ENCODE results near the gene ERP29. TPM values are rescaled to one million over a fixed set of nuclear protein-coding genes. Genes with fewer than 3 reads are reported as not detected.

ERP29 gene
- total RNA-seq, 1 donor from 2014 or later, result 144 TPM

- Mint-ChIP-seq H3K9me3 (ENCODE audit: low read depth) (no peaks in the 10 kb centered on the region), H3K36me3 (ENCODE audit: insufficient read depth) (peaks cover 3% of the 10 kb centered on the region), H3K27ac (no peak overlapping the region), H3K4me3 (ENCODE audit: low read depth) (no peak overlapping the region), H3K4me1 (ENCODE audit: low read depth) (peaks cover 6% of the 10 kb centered on the region), H3K27me3 (no peaks in the 10 kb centered on the region)
- DNase-seq (ENCODE audit: low spot score, unreplicated experiment), result no peak
- TF ChIP-seq, protein P1, sequence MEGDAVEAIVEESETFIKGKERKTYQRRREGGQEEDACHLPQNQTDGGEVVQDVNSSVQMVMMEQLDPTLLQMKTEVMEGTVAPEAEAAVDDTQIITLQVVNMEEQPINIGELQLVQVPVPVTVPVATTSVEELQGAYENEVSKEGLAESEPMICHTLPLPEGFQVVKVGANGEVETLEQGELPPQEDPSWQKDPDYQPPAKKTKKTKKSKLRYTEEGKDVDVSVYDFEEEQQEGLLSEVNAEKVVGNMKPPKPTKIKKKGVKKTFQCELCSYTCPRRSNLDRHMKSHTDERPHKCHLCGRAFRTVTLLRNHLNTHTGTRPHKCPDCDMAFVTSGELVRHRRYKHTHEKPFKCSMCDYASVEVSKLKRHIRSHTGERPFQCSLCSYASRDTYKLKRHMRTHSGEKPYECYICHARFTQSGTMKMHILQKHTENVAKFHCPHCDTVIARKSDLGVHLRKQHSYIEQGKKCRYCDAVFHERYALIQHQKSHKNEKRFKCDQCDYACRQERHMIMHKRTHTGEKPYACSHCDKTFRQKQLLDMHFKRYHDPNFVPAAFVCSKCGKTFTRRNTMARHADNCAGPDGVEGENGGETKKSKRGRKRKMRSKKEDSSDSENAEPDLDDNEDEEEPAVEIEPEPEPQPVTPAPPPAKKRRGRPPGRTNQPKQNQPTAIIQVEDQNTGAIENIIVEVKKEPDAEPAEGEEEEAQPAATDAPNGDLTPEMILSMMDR (IDR thresholded peaks at IDR 0.05; ENCODE audit: unreplicated experiment), result no peak
These were observed 36.4 kb upstream of the ERP29 start for GRCh38 chr12:111976860-111977259.

DNA sequence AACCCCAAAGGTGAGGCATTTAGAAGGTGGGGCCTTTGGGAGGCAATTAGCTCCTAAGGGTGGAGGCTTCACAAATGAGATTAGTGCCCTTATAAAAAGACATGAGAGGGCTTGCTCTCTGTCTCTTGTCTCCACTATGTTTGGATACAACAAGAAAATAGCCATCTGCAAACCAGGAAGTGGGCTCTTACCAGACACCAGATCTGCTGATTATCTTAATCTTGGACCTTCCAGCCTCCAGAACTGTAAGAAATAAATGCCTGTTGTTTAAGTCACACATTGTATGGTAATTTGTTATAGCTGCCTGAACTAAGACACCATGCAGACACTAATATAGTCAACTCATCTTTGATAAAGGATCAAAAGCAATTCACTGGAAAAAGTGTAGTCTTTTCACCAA is 34.7 kb upstream of the ERP29 start:
- DNase-seq (ENCODE audit: low spot score, unreplicated experiment), result no peak
- TF ChIP-seq, protein P1 (IDR thresholded peaks at IDR 0.05; ENCODE audit: unreplicated experiment), result no peak
- peaks cover 6% of the 10 kb centered on the region for H3K4me1 Mint-ChIP-seq (ENCODE audit: low read depth)
- no peak overlapping the region for H3K4me3 Mint-ChIP-seq (ENCODE audit: low read depth)
- H3K9me3 Mint-ChIP-seq (ENCODE audit: low read depth), result no peaks in the 10 kb centered on the region
- no peaks in the 10 kb centered on the region for H3K27me3 Mint-ChIP-seq
- no peaks in the 10 kb centered on the region for H3K36me3 Mint-ChIP-seq (ENCODE audit: insufficient read depth)
- no peak overlapping the region for H3K27ac Mint-ChIP-seq

DNA sequence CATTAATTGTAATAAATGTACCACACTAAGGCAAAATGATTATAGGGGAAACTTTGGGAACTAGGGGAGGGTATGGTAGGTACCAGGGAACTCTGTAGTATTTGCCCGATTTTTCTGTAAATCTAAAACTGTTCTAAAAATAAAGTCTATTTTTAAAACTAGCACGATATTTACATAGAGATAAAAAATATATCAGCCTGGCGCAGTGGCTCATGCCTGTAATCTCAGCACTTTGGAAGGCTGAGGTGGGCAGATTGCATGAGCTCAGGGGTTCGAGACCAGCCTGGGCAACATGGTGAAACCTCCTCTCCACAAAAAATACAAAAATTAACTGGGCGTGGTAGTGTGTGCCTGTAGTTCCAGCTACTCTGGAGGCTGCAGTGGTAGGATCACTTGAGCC is 32.6 kb upstream of the ERP29 start:
- Mint-ChIP-seq H3K27ac (peak overlapping the region; percentile 41), H3K36me3 (ENCODE audit: insufficient read depth) (no peaks in the 10 kb centered on the region), H3K4me1 (ENCODE audit: low read depth) (peaks cover under 1% of the 10 kb centered on the region), H3K9me3 (ENCODE audit: low read depth) (no peaks in the 10 kb centered on the region), H3K27me3 (no peaks in the 10 kb centered on the region), H3K4me3 (ENCODE audit: low read depth) (no peak overlapping the region)
- TF ChIP-seq, protein P1 (IDR thresholded peaks at IDR 0.05; ENCODE audit: unreplicated experiment), result no peak
- no peak for DNase-seq (ENCODE audit: low spot score, unreplicated experiment)

DNA sequence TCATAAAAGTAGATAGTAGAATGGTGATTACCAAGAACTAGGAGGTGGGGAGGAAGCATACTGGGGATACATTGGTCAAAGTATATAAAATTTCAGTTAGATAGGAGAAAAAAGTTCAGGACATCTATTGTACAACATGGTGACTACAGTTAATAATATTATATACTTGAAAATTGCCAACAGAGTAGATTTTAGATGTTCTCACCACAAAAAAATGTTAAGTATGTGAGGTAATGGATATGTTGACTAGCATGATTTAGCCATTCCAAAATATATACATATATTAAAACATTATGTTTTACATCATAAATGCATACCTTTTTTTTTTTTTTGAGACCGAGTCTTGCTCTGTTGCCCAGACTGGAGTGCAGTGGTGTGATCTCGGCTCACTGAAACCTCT is 31.2 kb upstream of the ERP29 start:
- Mint-ChIP-seq H3K36me3 (ENCODE audit: insufficient read depth) (no peaks in the 10 kb centered on the region), H3K27ac (no peak overlapping the region), H3K9me3 (ENCODE audit: low read depth) (no peaks in the 10 kb centered on the region), H3K27me3 (no peaks in the 10 kb centered on the region), H3K4me3 (ENCODE audit: low read depth) (no peak overlapping the region), H3K4me1 (ENCODE audit: low read depth) (no peaks in the 10 kb centered on the region)
- TF ChIP-seq, protein P1 (IDR thresholded peaks at IDR 0.05; ENCODE audit: unreplicated experiment), result no peak
- DNase-seq (ENCODE audit: low spot score, unreplicated experiment), result no peak

DNA sequence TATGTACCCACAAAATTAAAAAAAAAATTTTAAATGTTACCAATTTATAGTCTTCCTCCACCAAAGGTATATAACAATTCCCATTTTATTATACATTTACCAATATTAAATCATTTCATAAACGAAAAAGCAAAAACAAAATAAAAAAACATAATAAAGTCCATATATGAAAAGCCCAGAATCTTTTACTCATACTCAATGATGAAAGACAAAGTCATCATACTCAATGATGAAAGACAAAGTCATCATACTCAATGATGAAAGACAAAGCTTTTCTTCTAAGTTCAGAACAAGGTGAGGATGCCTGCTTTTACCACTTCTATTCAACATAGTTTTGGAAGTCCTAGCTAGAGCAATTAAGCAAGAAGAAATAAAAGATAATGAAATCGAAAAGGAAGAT is 28.4 kb upstream of the ERP29 start:
- Mint-ChIP-seq H3K9me3 (ENCODE audit: low read depth) (no peaks in the 10 kb centered on the region), H3K4me3 (ENCODE audit: low read depth) (no peak overlapping the region), H3K4me1 (ENCODE audit: low read depth) (no peaks in the 10 kb centered on the region), H3K36me3 (ENCODE audit: insufficient read depth) (peaks cover 8% of the 10 kb centered on the region), H3K27me3 (no peaks in the 10 kb centered on the region), H3K27ac (no peak overlapping the region)
- DNase-seq (ENCODE audit: low spot score, unreplicated experiment), result no peak
- TF ChIP-seq, protein P1 (IDR thresholded peaks at IDR 0.05; ENCODE audit: unreplicated experiment), result no peak

Measured in progenitor cell of endocrine pancreas (in vitro differentiated cells).